Activated CD8-positive, alpha-beta memory T cell treated with anti-CD3 and anti-CD28 coated beads, Interleukin-2, amount 50 U/mL, for 1 hour (primary cell): ENCODE results near the gene SLC52A3.

Source experiments
- DNase-seq: peaks from one replicate; pipeline ENCODE4 v3.0.0-alpha.2; 2020; ENCODE audit errors: extremely low read depth

SLC52A3 gene

GRCh38 chr20:766906-767305 lies 1.4 kb downstream of the SLC52A3 start:
- no peak for DNase-seq

- DNase-seq: no peak
Measured at GRCh38 chr20:764255-764654, 4.0 kb downstream of the SLC52A3 start.

DNA sequence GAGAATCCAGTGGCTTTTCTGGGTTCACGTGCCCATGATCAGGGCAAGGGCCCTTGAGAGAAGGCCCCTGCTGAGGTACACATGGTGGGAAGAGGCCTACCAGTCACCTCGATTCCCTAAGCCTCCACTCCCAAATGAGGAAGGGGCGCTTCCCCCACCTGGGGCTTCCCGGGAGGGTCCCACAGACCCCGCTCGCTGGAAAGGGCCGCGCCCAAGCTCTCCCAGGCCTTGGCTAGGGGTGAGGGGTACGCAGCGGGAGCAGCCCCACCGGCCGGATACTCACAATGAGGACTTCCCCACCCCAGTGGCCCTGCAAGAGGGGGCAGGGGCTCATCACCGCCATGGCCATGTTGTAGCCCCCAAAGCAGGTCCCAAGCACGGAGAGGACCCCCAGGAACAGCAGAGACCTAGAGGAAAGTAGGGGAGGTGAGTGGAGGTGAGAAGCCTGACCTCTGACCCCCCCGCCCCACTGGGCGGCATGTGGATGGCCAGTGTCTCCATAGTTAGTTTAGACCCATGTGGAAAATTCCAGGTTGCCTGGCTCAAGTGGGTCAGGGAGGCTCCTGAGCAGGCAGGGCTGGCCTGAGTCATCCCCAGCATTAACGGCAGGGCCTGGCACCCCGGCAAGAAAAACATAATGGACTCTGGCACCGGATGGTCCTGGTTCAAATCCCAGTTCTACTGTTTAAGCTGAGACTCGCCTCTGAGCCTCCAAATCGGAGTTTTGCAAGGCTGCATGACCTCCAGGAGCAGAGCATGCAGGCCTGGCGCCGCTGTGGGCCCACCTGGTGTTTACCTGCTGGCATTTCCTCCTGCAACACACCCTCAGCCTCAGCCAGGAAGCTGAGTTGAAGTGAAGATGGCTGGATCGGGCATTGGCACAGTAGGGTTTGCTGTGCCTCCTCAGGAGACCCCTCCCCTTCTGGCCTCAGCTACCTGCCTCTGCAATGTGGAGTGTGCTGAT lies 6.6 kb downstream of the SLC52A3 start:
- no peak for DNase-seq

DNA sequence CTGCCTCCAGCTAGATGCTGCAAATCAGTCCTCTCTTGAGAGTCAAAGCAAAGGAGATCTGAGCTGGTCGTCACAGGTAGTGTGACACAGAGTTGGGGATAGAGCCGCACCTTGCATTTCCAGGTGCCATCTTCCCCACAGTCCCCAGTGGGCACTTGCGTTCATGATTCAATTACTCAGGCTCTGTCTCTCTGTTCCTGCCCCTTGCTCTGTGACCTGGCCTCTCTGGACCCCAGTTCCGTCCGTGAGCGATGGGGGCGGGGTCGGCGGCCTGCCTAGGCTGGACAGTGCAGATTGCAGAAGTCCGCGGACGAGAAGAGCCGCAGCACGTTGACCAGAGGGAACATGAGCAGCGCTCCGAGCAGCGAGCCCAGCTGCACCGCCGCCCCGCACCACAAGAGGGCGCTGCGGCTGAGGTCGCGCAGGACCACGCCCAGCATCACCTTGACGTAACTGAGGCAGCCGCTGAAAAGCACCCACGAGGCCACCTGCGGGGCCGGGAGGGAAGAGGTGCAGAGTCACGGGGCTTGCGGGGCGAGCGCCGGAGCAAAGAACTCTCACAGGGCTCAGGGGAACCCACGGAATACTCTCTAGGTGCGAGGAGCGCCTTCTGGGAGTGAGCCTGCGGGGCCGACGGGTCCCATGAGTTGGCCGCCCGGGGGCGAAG lies 7.4 kb downstream of the SLC52A3 start:
- DNase-seq: no peak

DNA sequence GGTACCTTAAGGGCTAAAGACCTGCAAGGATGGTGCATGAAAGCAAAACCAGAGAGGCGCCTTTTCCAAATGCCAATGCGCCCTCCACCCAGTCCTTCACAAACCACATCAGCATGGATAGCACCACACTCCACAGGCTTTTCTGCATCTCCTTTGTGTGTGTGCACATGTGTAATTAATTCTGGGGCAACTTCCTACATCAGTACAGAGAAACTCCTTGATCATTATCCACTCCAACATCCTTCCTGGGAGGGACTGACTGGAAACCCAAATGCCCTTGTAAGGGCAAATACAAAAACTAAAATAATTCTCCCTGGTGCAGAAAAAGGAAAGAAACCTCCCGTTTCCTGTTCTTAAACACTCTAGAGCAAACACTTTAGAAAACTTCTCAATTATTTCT lies 10.8 kb downstream of the SLC52A3 start:
- DNase-seq: no peak

DNA sequence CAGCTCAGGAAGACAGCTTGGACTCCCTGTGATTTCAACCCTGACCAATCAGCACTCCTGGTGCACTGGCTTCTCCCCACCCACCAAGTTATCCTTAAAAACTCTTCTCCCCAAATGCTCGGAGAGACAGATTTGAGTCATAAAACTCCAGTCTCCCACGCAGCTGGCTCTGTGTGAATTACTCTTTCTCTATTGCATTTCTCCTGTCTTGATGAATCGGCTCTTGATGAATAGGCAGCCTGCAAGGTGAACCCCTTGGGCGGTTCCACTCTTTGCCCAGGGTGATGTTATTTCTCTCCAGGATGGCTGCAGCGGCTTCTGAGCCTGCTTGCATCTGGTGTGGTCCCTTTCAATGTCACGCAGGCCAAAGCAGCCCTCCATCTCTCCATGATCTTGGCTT lies 12.4 kb downstream of the SLC52A3 start:
- DNase-seq: no peak

- no peak for DNase-seq
Measured at GRCh38 chr20:754904-755303, 13.4 kb downstream of the SLC52A3 start.

GRCh38 chr20:753897-754635 lies 14.2 kb downstream of the SLC52A3 start:
- no peak for DNase-seq

DNA sequence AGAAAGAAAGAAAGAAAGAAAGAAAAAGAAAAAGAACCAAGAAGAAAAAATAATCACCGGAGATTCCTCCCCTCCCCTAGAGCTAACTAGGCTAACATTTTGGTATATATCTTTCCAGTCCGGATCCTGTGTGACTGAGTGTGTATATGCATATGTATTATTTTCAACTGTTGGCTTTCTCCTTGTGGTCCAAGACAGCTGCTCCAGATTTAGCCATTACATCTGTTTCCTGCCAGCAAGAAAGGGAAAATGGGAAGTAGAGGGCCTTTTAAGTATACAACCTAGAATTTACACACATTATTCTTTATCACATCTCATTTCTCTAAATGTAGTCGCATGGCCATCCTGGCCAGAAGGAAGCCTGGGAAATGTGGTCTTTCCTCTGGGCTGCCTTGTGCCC lies 15.2 kb downstream of the SLC52A3 start:
- DNase-seq: no peak

GRCh38 chr20:752291-752690 lies 16.0 kb downstream of the SLC52A3 start:
- no peak for DNase-seq

DNA sequence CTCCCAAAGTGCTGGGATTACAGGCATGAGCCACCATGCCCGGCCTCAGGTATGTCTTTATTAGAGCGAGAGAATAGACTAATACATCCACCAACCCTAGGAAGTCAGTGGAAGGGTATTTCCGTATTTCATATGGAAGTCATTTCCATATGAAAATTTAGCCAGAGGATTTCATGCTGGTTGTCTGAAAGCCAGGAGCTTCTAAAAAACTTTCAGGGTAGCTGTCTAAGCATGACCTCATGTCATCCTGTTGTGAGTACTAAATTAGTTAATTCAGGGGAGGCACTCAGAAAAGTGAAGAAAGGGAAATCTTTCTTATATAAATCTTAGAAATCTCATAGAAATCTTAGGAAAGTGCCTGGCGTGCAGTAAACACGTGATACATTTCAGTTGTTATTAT lies 16.5 kb downstream of the SLC52A3 start:
- no peak for DNase-seq

- no peak for DNase-seq
Measured at GRCh38 chr20:750801-751200, 17.5 kb downstream of the SLC52A3 start.

- DNase-seq: no peak
Measured at GRCh38 chr20:745683-746301, 22.5 kb downstream of the SLC52A3 start.

GRCh38 chr20:742156-742555 lies 26.1 kb downstream of the SLC52A3 start:
- no peak for DNase-seq

DNA sequence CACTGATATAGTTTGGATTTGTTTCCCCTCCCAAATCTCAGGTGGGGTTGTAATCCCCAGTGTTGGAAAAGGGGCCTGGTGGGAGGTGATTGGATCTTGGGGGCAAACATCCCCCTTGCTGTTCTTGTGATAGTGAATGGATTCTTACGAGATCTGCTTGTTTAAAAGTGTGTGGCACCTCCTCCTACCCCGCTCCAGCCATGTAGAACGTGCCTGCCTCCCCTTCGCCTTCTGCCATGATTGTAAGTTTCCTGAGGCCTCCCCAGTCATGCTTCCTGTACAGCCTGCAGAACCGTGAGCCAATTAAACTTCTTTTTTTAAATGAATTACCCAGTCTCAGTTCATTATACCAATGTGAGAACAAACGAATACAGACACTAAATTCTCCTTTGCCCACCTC lies 26.7 kb downstream of the SLC52A3 start:
- no peak for DNase-seq

- DNase-seq: no peak
Measured at GRCh38 chr20:740162-740561, 28.1 kb downstream of the SLC52A3 start.

- no peak for DNase-seq
Measured at GRCh38 chr20:739736-740135, 28.6 kb downstream of the SLC52A3 start.

- DNase-seq: no peak
Measured at GRCh38 chr20:733861-734260, 34.4 kb downstream of the SLC52A3 start.

DNA sequence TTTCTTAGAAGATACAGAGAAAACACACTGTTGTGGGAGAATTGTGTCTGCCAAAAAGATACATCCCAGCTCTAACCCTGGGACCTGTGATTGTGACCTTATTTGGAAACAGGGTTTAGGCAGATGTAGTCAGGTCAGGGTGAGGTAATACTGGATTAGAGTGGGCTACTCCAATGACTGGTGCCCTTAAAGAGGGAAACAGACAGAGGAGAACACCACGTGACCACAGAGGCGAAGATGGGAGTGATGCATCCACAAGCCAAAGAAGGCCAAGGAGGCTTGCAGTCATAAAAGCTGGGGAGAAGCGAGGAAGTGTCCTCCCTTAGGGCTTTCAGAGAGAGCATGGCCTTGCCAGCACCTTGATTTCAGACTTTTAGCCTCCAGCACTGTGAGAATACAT lies 35.6 kb downstream of the SLC52A3 start:
- DNase-seq: no peak

DNA sequence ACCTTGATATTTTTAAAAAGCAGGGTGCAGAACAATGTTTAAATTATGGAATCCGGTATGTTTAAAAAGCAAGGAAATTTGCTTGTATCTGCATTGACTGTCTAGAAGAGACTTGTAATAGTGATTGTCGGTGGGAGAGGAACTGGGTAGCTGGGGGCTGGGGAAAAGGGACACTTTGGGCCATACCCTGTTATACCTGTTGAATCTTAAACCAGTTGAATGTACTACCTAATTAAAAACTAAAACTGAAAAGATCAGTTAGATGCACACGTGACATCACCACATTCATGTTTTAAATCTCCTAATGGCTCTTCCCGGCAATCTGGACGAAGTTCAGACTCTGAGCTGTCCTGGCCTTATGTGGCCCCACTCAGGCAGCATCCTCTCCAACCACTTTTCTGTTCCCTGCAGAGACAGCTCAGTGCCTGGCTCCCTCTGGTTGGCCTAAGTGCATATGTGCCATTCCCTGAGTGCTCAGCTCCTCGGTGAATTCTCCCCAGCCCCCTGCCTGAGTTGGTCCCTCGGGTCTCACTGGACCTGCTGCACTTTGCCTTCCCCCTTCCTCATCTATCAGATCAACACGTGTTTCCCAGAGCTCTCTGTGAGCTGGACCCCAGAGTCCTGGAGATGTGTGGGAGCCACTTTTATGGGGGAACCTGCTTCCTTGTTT lies 36.3 kb downstream of the SLC52A3 start:
- no peak for DNase-seq

- DNase-seq: no peak
Measured at GRCh38 chr20:730005-730404, 38.3 kb downstream of the SLC52A3 start.
